MCF 10A (cell line): Measurements from ENCODE around the gene MGMT. TPM values are rescaled to one million over a fixed set of nuclear protein-coding genes. Genes with fewer than 3 reads are reported as not detected.

Experiments
- BruUV-seq: library from RNA; stranded (reverse); fragments of 400-500 nt; replicated peaks from 2 replicates; lab custom pipeline; 2021; lab: Mats Ljungman, UMichigan
- CTCF ChIA-PET: fragments of 300-600 bp; sonication (Branson Sonifier 250); formaldehyde crosslinking; extraction: SDS; loops from one replicate; lab custom pipeline; 2021; ENCODE audit warnings: antibody characterized with exemption, inconsistent platforms; lab: Yijun Ruan, JAX
- POLR2A ChIA-PET: fragments of 300-600, 350-650 bp; sonication (Branson Sonifier 250); formaldehyde crosslinking; extraction: SDS; loops from one replicate; lab custom pipeline; 2020; ENCODE audit warnings: antibody characterized with exemption, inconsistent platforms; lab: Yijun Ruan, JAX
- DNase-seq: peaks from one replicate; pipeline ENCODE4 v3.0.0-alpha.2; 2018; ENCODE audit not compliant: unreplicated experiment
- H3K27ac Mint-ChIP-seq: one replicate; pipeline ENCODE4 v1.8.0; 2022; ENCODE audit warnings: mild to moderate bottlenecking, low read depth, mixed read lengths; ENCODE audit not compliant: unreplicated experiment
- H3K27me3 Mint-ChIP-seq: one replicate; pipeline ENCODE4 v1.8.0; 2022; ENCODE audit warnings: mixed read lengths; ENCODE audit not compliant: insufficient read depth, unreplicated experiment
- H3K36me3 Mint-ChIP-seq: one replicate; pipeline ENCODE4 v1.8.0; 2022; ENCODE audit warnings: mild to moderate bottlenecking, moderate library complexity, mixed read lengths; ENCODE audit not compliant: insufficient read depth, unreplicated experiment
- H3K4me1 Mint-ChIP-seq: one replicate; pipeline ENCODE4 v1.8.0; 2022; ENCODE audit warnings: mixed read lengths; ENCODE audit not compliant: insufficient read depth, unreplicated experiment
- H3K4me3 Mint-ChIP-seq: one replicate; pipeline ENCODE4 v1.8.0; 2022; ENCODE audit warnings: mild to moderate bottlenecking, moderate library complexity, mixed read lengths; ENCODE audit not compliant: unreplicated experiment
- H3K9me3 Mint-ChIP-seq: one replicate; pipeline ENCODE4 v1.8.0; 2022; ENCODE audit warnings: mixed read lengths; ENCODE audit not compliant: unreplicated experiment
- intact Hi-C: fragments of 100-400 bp; cut with micrococcal nuclease; formaldehyde crosslinking; loops from 2 replicates; pipeline ENCODE4 v1.14.1; 2022
- total RNA-seq: library from RNA; stranded (reverse); gene quantifications from 2 replicates; pipeline ENCODE4 v1.2.3, GENCODE V29; 2022
- TF ChIP-seq, protein P1 (sequence below): fragments of 200-600 bp; IDR thresholded peaks from one replicate; pipeline ENCODE4 v1.8.0; 2022; ENCODE audit warnings: antibody characterized with exemption, mild to moderate bottlenecking; ENCODE audit not compliant: unreplicated experiment

The MGMT gene
- total RNA-seq, 1 experiment from 2014 or later: 18.0 TPM

DNA sequence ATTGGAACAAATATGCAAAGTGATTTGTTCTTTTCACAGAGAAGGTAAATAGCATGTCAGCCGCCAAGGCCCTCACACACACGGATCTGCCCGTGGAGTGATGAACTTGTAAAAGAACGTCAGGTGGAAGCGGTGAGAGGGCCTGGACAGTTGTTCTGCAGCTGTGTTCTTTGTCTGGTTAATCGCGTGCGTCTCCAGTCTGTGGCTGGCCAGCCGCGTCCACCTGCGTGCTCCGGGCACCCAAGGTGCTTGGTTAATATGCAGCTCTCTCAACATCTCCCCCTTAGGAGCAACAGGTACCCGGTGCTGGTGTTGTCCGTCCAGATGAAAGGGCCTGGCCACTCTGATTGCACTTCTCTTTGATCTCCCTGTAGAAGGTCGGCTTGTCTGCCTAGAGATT, 162.9 kb downstream of the MGMT start:
- H3K27ac Mint-ChIP-seq: no peak overlapping the region
- ChIA-PET POLR2A (interaction anchor here (0.7 kb wide), 1 partner anchor 648 kb away, joined by 3 read pairs; no protein-coding TSS in a partner anchor), CTCF (no interaction called here)
- peaks cover 9% of the 10 kb centered on the region for H3K9me3 Mint-ChIP-seq
- no peaks in the 10 kb centered on the region for H3K36me3 Mint-ChIP-seq
- intact Hi-C loops: loop anchor here (10.0 kb wide), 1 partner anchor 165 kb away; the partner anchor contains the start of gene MGMT
- TF ChIP-seq, protein P1, sequence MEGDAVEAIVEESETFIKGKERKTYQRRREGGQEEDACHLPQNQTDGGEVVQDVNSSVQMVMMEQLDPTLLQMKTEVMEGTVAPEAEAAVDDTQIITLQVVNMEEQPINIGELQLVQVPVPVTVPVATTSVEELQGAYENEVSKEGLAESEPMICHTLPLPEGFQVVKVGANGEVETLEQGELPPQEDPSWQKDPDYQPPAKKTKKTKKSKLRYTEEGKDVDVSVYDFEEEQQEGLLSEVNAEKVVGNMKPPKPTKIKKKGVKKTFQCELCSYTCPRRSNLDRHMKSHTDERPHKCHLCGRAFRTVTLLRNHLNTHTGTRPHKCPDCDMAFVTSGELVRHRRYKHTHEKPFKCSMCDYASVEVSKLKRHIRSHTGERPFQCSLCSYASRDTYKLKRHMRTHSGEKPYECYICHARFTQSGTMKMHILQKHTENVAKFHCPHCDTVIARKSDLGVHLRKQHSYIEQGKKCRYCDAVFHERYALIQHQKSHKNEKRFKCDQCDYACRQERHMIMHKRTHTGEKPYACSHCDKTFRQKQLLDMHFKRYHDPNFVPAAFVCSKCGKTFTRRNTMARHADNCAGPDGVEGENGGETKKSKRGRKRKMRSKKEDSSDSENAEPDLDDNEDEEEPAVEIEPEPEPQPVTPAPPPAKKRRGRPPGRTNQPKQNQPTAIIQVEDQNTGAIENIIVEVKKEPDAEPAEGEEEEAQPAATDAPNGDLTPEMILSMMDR: no peak
- H3K4me3 Mint-ChIP-seq: no peak overlapping the region
- no TSS peak for BruUV-seq
- no peak for DNase-seq
- no peaks in the 10 kb centered on the region for H3K27me3 Mint-ChIP-seq
- no peaks in the 10 kb centered on the region for H3K4me1 Mint-ChIP-seq

DNA sequence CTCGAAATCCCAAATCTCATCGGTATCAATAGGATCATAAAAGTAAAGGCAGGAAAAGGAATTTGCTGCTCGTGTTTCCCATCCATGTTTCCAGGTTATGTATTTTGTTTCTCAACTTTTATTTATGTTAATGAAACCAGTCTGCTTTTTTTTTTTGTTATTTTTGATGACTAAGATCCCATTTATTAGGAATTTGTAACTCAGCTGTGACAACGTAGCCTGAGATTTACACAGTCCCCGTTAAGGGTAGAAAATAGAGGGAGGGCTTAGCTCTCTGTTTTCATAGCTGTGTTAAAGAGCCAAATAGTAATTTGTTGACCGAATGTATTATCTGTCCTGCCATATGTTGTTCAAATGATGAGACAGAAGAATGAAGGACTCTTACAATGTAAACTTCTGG, 164.0 kb downstream of the MGMT start:
- ChIA-PET POLR2A (no interaction called here), CTCF (no interaction called here)
- peaks cover 9% of the 10 kb centered on the region for H3K9me3 Mint-ChIP-seq
- H3K27ac Mint-ChIP-seq: no peak overlapping the region
- TF ChIP-seq, protein P1: no peak
- no peaks in the 10 kb centered on the region for H3K4me1 Mint-ChIP-seq
- no peaks in the 10 kb centered on the region for H3K36me3 Mint-ChIP-seq
- no TSS peak for BruUV-seq
- no peaks in the 10 kb centered on the region for H3K27me3 Mint-ChIP-seq
- intact Hi-C loops: loop anchor here (10.0 kb wide), 1 partner anchor 166 kb away; the partner anchor contains the start of gene MGMT
- H3K4me3 Mint-ChIP-seq: no peak overlapping the region
- DNase-seq: peak; percentile 46

DNA sequence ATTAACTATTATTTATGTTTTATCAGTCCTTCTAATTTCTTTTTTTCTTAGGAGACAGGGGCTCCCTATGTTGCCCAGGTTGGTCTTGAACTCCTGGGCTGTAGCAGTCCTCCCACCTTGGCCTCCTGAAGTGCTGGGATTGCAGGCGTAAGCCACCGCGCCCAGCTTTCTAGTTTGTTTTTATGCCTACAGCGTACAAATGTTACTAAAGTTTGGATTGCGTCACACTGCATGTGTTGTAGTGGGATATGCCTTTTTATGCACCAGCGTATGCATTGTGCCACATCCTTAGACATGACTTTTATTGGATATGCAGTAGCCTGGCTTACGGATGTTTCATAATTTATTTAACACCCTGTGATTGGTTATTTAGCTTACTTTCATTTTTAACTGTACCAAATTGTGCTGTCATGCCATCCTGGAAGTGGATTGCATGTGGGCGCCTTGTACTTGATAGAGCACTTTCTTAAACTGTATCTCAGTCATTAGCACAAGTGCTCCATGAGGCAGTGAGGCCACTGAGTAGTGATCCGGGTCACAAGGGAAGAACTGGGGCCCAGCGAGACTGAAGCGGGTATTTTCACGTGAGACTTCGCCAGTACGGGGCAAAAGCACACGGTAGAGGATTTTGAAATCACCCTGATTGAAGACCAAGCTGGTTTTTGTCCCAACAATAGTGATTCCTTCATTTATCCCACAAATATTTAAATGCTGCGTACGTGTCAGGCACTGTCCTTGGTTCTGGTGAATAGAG, 165.0 kb downstream of the MGMT start:
- Mint-ChIP-seq H3K27ac (no peak overlapping the region), H3K9me3 (peaks cover 9% of the 10 kb centered on the region), H3K27me3 (no peaks in the 10 kb centered on the region), H3K4me1 (no peaks in the 10 kb centered on the region), H3K36me3 (no peaks in the 10 kb centered on the region), H3K4me3 (no peak overlapping the region)
- ChIA-PET POLR2A (no interaction called here), CTCF (no interaction called here)
- TF ChIP-seq, protein P1: no peak
- peak; percentile 74 for DNase-seq
- no TSS peak for BruUV-seq
- intact Hi-C loops: loop anchor here (10.0 kb wide), 1 partner anchor 167 kb away; the partner anchor contains the start of gene MGMT

DNA sequence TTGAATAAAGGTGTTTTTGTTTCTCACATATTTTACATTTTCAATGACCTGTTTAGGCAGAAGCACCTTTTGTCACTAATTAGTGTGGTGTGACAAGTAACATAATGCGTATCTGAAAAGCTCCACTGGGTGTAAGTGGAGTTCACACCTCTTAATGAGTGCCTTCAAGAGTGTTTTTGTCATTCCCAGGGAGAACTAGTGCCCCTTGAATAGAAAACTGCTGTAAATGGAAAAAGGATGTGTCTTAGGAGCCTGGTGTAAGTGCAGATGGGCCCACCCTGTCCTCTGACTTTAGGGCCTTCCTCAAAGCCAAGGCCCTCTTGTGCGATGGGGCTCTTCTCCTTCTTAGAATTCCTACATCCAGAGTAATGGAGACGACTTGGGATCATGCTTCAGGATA, 170.0 kb downstream of the MGMT start:
- Mint-ChIP-seq H3K27me3 (no peaks in the 10 kb centered on the region), H3K27ac (no peak overlapping the region), H3K36me3 (no peaks in the 10 kb centered on the region), H3K4me1 (no peaks in the 10 kb centered on the region), H3K9me3 (peaks cover 15% of the 10 kb centered on the region), H3K4me3 (no peak overlapping the region)
- POLR2A ChIA-PET: no interaction called here
- intact Hi-C loops: loop anchor here (10.0 kb wide), 1 partner anchor 172 kb away; the partner anchor contains the start of gene MGMT
- no peak for DNase-seq
- no TSS peak for BruUV-seq
- TF ChIP-seq, protein P1: no peak
- CTCF ChIA-PET: no interaction called here
